Nephron progenitor cell (in vitro differentiated cells): ENCODE measurements around the gene PCNX4.

Experiments
- DNase-seq: peaks from one replicate; pipeline ENCODE4 v3.0.0; 2021
- H3K27ac Mint-ChIP-seq: 2 replicates; pipeline ENCODE4 v1.8.0; 2021; ENCODE audit warnings: mild to moderate bottlenecking, moderate library complexity, mixed read lengths
- H3K27me3 Mint-ChIP-seq: 2 replicates; pipeline ENCODE4 v1.8.0; 2021; ENCODE audit warnings: mild to moderate bottlenecking, low read depth, mixed read lengths; ENCODE audit not compliant: poor library complexity
- H3K36me3 Mint-ChIP-seq: 2 replicates; pipeline ENCODE4 v1.8.0; 2021; ENCODE audit warnings: low read depth, mixed read lengths
- H3K4me1 Mint-ChIP-seq: 2 replicates; pipeline ENCODE4 v1.8.0; 2021; ENCODE audit warnings: mixed read lengths
- H3K4me3 Mint-ChIP-seq: 2 replicates; pipeline ENCODE4 v1.8.0; 2021; ENCODE audit warnings: mild to moderate bottlenecking, moderate library complexity, mixed read lengths
- H3K9me3 Mint-ChIP-seq: 2 replicates; pipeline ENCODE4 v1.8.0; 2021; ENCODE audit warnings: mild to moderate bottlenecking, moderate library complexity, mixed read lengths
- CTCF ChIP-seq: fragments of 200-600 bp; sonication (generic); IDR thresholded peaks from 2 replicates; pipeline ENCODE4 v1.5.0; 2021; ENCODE audit warnings: antibody characterized with exemption

The PCNX4 gene

GRCh38 chr14:60090864-60091519, 731 bp upstream of the PCNX4 start:
- DNase-seq: peak; percentile 28
- peaks cover 43% of the 10 kb centered on the region for H3K4me1 Mint-ChIP-seq
- H3K36me3 Mint-ChIP-seq: no peaks in the 10 kb centered on the region
- H3K9me3 Mint-ChIP-seq: no peaks in the 10 kb centered on the region
- H3K4me3 Mint-ChIP-seq: peak overlapping the region; percentile 97
- TF ChIP-seq CTCF: no peak
- peak overlapping the region; percentile 97 for H3K27ac Mint-ChIP-seq
- no peaks in the 10 kb centered on the region for H3K27me3 Mint-ChIP-seq

- peak overlapping the region; percentile 97 for H3K4me3 Mint-ChIP-seq
- H3K27me3 Mint-ChIP-seq: no peaks in the 10 kb centered on the region
- peak overlapping the region; percentile 97 for H3K27ac Mint-ChIP-seq
- peaks cover under 1% of the 10 kb centered on the region for H3K9me3 Mint-ChIP-seq
- no peak for TF ChIP-seq CTCF
- DNase-seq: peak; percentile 10
- H3K36me3 Mint-ChIP-seq: peaks cover 9% of the 10 kb centered on the region
- peaks cover 43% of the 10 kb centered on the region for H3K4me1 Mint-ChIP-seq
Measured at GRCh38 chr14:60092526-60092920, 800 bp downstream of the PCNX4 start.

- peak overlapping the region; percentile 97 for H3K27ac Mint-ChIP-seq
- no peaks in the 10 kb centered on the region for H3K27me3 Mint-ChIP-seq
- peaks cover 6% of the 10 kb centered on the region for H3K9me3 Mint-ChIP-seq
- peaks cover 15% of the 10 kb centered on the region for H3K36me3 Mint-ChIP-seq
- H3K4me1 Mint-ChIP-seq: peaks cover 43% of the 10 kb centered on the region
- peak overlapping the region; percentile 97 for H3K4me3 Mint-ChIP-seq
- no peak for DNase-seq
- TF ChIP-seq CTCF: no peak
Measured at GRCh38 chr14:60093080-60093479, 1.4 kb downstream of the PCNX4 start.

GRCh38 chr14:60093606-60094005, 1.9 kb downstream of the PCNX4 start:
- TF ChIP-seq CTCF: no peak
- peak overlapping the region; percentile 97 for H3K4me3 Mint-ChIP-seq
- peaks cover 43% of the 10 kb centered on the region for H3K4me1 Mint-ChIP-seq
- no peaks in the 10 kb centered on the region for H3K27me3 Mint-ChIP-seq
- peaks cover 20% of the 10 kb centered on the region for H3K36me3 Mint-ChIP-seq
- H3K27ac Mint-ChIP-seq: peak overlapping the region; percentile 97
- DNase-seq: no peak
- peaks cover 10% of the 10 kb centered on the region for H3K9me3 Mint-ChIP-seq

GRCh38 chr14:60094306-60094897, 2.7 kb downstream of the PCNX4 start:
- Mint-ChIP-seq H3K36me3 (peaks cover 28% of the 10 kb centered on the region), H3K27me3 (no peaks in the 10 kb centered on the region), H3K9me3 (peaks cover 10% of the 10 kb centered on the region), H3K4me3 (peak overlapping the region; percentile 97), H3K27ac (no peak overlapping the region), H3K4me1 (peaks cover 43% of the 10 kb centered on the region)
- peak; percentile 6 for DNase-seq
- no peak for TF ChIP-seq CTCF

- Mint-ChIP-seq H3K9me3 (peaks cover 13% of the 10 kb centered on the region), H3K27me3 (no peaks in the 10 kb centered on the region), H3K4me3 (no peak overlapping the region), H3K27ac (no peak overlapping the region), H3K4me1 (peaks cover 43% of the 10 kb centered on the region), H3K36me3 (peaks cover 36% of the 10 kb centered on the region)
- TF ChIP-seq CTCF: no peak
- DNase-seq: no peak
Measured at GRCh38 chr14:60095231-60095630, 3.5 kb downstream of the PCNX4 start.
